Panc1 (cell line): ENCODE data around the gene ZNF765.

Source experiments
- CTCF ChIP-seq: fragments of 450-650 bp; IDR thresholded peaks from 2 replicates; pipeline ENCODE4 v1.5.1; 2017; ENCODE audit warnings: mild to moderate bottlenecking
- POLR2AphosphoS5 ChIP-seq: IDR thresholded peaks from 2 replicates; pipeline ENCODE4 v1.6.1; 2012; ENCODE audit warnings: mild to moderate bottlenecking, low read depth, low read length, moderate library complexity
- TCF7L2 ChIP-seq: IDR thresholded peaks from 2 replicates; pipeline ENCODE4 v1.6.1; 2011; ENCODE audit warnings: mild to moderate bottlenecking, low read depth, low read length, inconsistent platforms

- TF ChIP-seq CTCF, result no peak
- no peak for TF ChIP-seq POLR2AphosphoS5
- TF ChIP-seq TCF7L2, result no peak
Observed at GRCh38 chr19:53422551-53422950, 27.6 kb downstream of the ZNF765 start.
